Heart left ventricle (tissue), 16 donors: ENCODE results near the gene PLA2G4F. TPM values are rescaled to one million over a fixed set of nuclear protein-coding genes. Genes with fewer than 3 reads are reported as not detected.

ENCODE experiments used
- ATAC-seq, 4 donors: fragments of 200-7000 bp; cut with Tn5 transposase; one replicate each; pipeline ENCODE4 v1.9.1; 2020 to 2022; ENCODE audit warnings: moderate library complexity in 4 of 4, mild to moderate bottlenecking in 3 of 4, moderate number of reproducible peaks in 1 of 4
- DNase-seq, 5 donors: peaks; one replicate each; pipeline ENCODE4 v3.0.0-alpha.2; 2020
- H3K27ac ChIP-seq, 12 donors: fragments of 200-600 bp; sonication (generic) in 4 of 12; one replicate each; pipeline versions ENCODE4 v1.5.0 to v1.8.0; 2016 to 2022; ENCODE audit warnings: mild to moderate bottlenecking in 2 of 12
- H3K27me3 ChIP-seq, 9 donors: fragments of 200-600 bp; sonication (generic) in 2 of 9; one replicate each; pipeline versions ENCODE4 v1.5.1 to v1.8.0; 2016 to 2022; ENCODE audit warnings: mild to moderate bottlenecking in 3 of 9
- H3K36me3 ChIP-seq, 9 donors: fragments of 200-600 bp; sonication (generic) in 2 of 9; one replicate each; pipeline versions ENCODE4 v1.5.0 to v1.8.0; 2018 to 2022; ENCODE audit warnings: mild to moderate bottlenecking in 2 of 9
- H3K4me1 ChIP-seq, 12 donors: fragments of 200-600 bp; sonication (generic) in 4 of 12; one replicate each; pipeline versions ENCODE4 v1.5.0 to v1.8.0; 2016 to 2022; ENCODE audit warnings: mild to moderate bottlenecking in 3 of 12
- H3K4me3 ChIP-seq, 12 donors: fragments of 200-600 bp; sonication (generic) in 4 of 12; one replicate each; pipeline versions ENCODE4 v1.5.0 to v1.8.0; 2017 to 2022; ENCODE audit warnings: mild to moderate bottlenecking in 9 of 12, moderate library complexity in 4 of 12
- H3K9me3 ChIP-seq, 12 donors: fragments of 200-600 bp; sonication (generic) in 4 of 12; one replicate each; pipeline versions ENCODE4 v1.5.0 to v1.8.0; 2016 to 2022; ENCODE audit warnings: mild to moderate bottlenecking in 1 of 12
- POLR2A ChIP-seq, 2 donors: fragments of 450-650 bp; IDR thresholded peaks; one replicate each; pipeline ENCODE4 v1.6.1; 2017; ENCODE audit warnings: antibody characterized with exemption in 2 of 2, mild to moderate bottlenecking in 2 of 2, moderate library complexity in 2 of 2
- WGBS, 4 donors: extraction: QIAGEN DNeasy Blood & Tissue Kit in 2 of 4; methylation state at CpG; one replicate each; pipeline versions ENCODE4 v1.1.5 to v1.1.7; 2013 to 2018; 5-methylcytosine and 5-hydroxymethylcytosine counted together
- intact Hi-C, 10 donors: fragments of 100-400 bp; cut with DNase I; formaldehyde crosslinking; loops; one replicate each; pipeline versions ENCODE4 v1.11.1 to v1.14.2; 2022
- polyA plus RNA-seq, 2 donors: library from polyadenylated mRNA; stranded (reverse); fragments of 200-250 nt; gene quantifications; one replicate each; pipeline ENCODE4 v1.2.3, GENCODE V29; 2013
- total RNA-seq, 9 donors: library from RNA; depleted of rRNA in 2 of 9; stranded (reverse); fragments of >200 nt in 2 of 9; fragmentation: NEBNext Ultra II Directional in 3 of 9; extraction: Animal tissue kit (Norgen Biotek cat#: 25700) in 3 of 9; gene quantifications; one replicate each; pipeline versions ENCODE4 v1.1.0 to v1.2.4, GENCODE V29; 2016 to 2023
- TF ChIP-seq, protein P1 (sequence below), 12 donors: fragments of 200-600 bp; sonication (generic) in 4 of 12; IDR thresholded peaks; one replicate each; pipeline versions ENCODE4 v1.5.0 to v1.8.0; 2018 to 2022; ENCODE audit warnings: antibody characterized with exemption in 12 of 12, mild to moderate bottlenecking in 5 of 12
- donor health status: ischemic (EF 13 %, LVEDD 7.1; RV severe dilation, severe dysfunction).
- donor health status: healthy with polysubstance abuse.
- donor health status: DM: no; HTN: yes; CAD: no.
- donor health status: DM: no; HTN: no; CAD: no.
- donor health status: ischemic (EF 25% LVEDD 6.9; RV normal size, moderate dysfunction).
- donor health status: ischemic (EF 25% LVEDD 5.7; RV mildly dilated, moderate dysfunction).
- donor health status: healthy.
- donor health status: DM: yes; HTN: yes; CAD: no.
- donor health status: ischemic (EF 35%, LVEDD 5.7; RV mildly dilated, moderate dysfunction).
- donor health status: nonischemic (EF 11% LVEDD 7.7; RV severe dilation, severe dysfunction).
- donor health status: DM: yes; HTN: yes; CAD: no.
- donor health status: PGD.
- donor health status: ischemic (EF 29% LVEDD 5.4; RV normal size, mild dysfunction).
- donor health status: nonischemic (EF 23%, LVEDD 6.1; RV moderate dilation, normal function).

Gene PLA2G4F
- total and polyA plus RNA-seq, 11 donors = 0.09 to 9.0 (median 1.4) TPM

DNA sequence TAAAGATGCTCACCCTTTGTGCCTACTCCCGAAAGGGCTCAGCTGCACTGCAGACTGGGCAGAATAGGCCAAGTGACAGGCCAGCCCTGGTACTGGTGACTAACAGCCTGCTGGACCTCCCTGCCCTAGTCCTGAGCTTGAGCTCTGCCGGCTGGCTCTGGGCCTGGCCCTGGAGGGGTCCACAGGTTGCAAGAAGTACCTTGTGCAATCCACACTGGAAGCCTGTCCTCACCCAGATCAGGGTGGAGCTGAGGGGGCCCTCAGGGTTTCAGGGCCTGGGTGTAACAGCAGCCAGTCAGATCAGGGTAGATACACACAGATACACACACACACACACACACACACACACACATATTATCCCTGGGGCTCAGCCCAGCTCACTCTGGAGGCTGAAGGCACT lies 34.8 kb downstream of the PLA2G4F start:
- intact Hi-C loops = no loop called here
- DNase-seq (no peak), ATAC-seq (no peak)
- H3K27me3 ChIP-seq = no peaks in the 10 kb centered on the region
- WGBS, 4 donors = 42 to 78% (median 65%) methylated on average over 2 of the region's 2 CpGs
- H3K4me3 ChIP-seq = no peak overlapping the region
- TF ChIP-seq POLR2A (IDR thresholded peaks at IDR 0.05) = no peak
- TF ChIP-seq, protein P1, sequence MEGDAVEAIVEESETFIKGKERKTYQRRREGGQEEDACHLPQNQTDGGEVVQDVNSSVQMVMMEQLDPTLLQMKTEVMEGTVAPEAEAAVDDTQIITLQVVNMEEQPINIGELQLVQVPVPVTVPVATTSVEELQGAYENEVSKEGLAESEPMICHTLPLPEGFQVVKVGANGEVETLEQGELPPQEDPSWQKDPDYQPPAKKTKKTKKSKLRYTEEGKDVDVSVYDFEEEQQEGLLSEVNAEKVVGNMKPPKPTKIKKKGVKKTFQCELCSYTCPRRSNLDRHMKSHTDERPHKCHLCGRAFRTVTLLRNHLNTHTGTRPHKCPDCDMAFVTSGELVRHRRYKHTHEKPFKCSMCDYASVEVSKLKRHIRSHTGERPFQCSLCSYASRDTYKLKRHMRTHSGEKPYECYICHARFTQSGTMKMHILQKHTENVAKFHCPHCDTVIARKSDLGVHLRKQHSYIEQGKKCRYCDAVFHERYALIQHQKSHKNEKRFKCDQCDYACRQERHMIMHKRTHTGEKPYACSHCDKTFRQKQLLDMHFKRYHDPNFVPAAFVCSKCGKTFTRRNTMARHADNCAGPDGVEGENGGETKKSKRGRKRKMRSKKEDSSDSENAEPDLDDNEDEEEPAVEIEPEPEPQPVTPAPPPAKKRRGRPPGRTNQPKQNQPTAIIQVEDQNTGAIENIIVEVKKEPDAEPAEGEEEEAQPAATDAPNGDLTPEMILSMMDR (IDR thresholded peaks at IDR 0.05) = no peak
- no peak overlapping the region for H3K27ac ChIP-seq
- no peaks in the 10 kb centered on the region for H3K36me3 ChIP-seq
- peaks cover 0 to 5% (median 0%) of the 10 kb centered on the region in 12 donors for H3K4me1 ChIP-seq
- peaks cover 0 to 1% (median 0%) of the 10 kb centered on the region in 12 donors for H3K9me3 ChIP-seq

DNA sequence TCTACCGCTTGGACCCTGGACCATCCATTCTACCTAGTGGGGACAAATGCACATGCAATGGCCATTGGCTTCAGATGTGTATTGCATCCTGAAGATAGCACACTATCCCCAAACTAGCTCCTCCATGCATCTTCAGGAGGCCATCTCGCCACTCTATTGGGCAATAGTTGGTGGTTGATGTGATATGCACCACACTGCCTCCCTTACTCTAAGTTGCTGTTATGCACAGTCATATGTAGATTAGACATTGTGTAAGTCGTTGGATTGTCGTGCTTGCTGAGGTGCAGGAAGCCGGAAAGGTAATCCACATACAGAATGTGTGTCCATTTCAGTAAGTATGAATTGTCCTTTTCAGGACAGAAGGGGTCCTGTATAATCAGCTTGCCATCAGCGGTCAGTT lies 35.4 kb downstream of the PLA2G4F start:
- no peak overlapping the region for H3K27ac ChIP-seq
- ATAC-seq = no peak
- no peak overlapping the region for H3K4me3 ChIP-seq
- H3K4me1 ChIP-seq = peaks cover 0 to 5% (median 0%) of the 10 kb centered on the region in 12 donors
- no peaks in the 10 kb centered on the region for H3K27me3 ChIP-seq
- intact Hi-C loops = no loop called here
- TF ChIP-seq, protein P1 (IDR thresholded peaks at IDR 0.05) = no peak
- no peak for TF ChIP-seq POLR2A (IDR thresholded peaks at IDR 0.05)
- WGBS, 4 donors = 90 to 94% (median 93%) methylated on average over 6 of the region's 6 CpGs
- no peaks in the 10 kb centered on the region for H3K36me3 ChIP-seq
- H3K9me3 ChIP-seq = peaks cover 0 to 8% (median 0%) of the 10 kb centered on the region in 12 donors
- DNase-seq = no peak

DNA sequence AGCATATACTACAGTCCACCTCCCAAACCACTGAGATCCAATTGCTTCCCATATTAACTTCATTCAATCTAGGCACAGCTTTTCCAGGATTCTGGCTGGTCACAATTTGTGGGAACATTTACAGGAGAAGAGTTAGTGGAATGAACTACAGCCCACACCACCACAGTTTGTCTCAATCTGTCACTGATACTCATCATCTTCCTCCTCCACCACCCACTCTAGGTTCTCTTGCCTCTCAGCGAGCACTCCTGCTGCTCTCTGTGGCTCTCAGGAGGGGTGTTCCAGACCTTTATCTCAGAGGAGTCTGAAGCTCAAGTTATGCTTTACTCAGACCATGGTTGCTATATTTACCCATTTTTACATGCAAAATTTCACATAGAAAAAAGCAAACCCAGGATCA lies 36.2 kb downstream of the PLA2G4F start:
- 91 to 98% (median 97%) methylated on average over 1 of the region's 1 CpG for WGBS, 4 donors
- intact Hi-C loops = no loop called here
- no peak for DNase-seq
- no peak for ATAC-seq
- no peak overlapping the region for H3K4me3 ChIP-seq
- H3K9me3 ChIP-seq = peaks cover 0 to 8% (median 0%) of the 10 kb centered on the region in 12 donors
- no peak overlapping the region for H3K27ac ChIP-seq
- no peaks in the 10 kb centered on the region for H3K36me3 ChIP-seq
- peaks cover 0 to 5% (median 0%) of the 10 kb centered on the region in 12 donors for H3K4me1 ChIP-seq
- TF ChIP-seq, protein P1 (IDR thresholded peaks at IDR 0.05) = no peak
- TF ChIP-seq POLR2A (IDR thresholded peaks at IDR 0.05) = no peak
- no peaks in the 10 kb centered on the region for H3K27me3 ChIP-seq

DNA sequence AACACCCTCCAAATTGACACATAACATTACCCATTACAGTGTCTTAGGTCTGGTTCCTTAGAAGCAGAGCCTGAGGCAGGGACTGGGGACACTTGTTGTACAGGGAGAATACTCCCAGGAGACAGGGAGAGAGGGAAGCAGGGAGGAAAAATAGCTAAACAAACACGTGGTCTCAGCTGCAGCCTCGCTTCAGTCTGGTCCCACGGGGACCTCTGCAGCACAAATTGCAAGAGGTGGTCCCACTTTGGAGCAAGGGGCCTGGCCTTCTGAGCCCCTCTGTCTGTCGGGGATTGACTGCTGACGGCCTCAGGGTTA lies 37.0 kb downstream of the PLA2G4F start:
- intact Hi-C loops = no loop called here
- no peak for ATAC-seq

More for the DNA sequence above, 37.0 kb downstream of the PLA2G4F start:
- TF ChIP-seq POLR2A (IDR thresholded peaks at IDR 0.05) = no peak
- TF ChIP-seq, protein P1 (IDR thresholded peaks at IDR 0.05) = no peak
- Histone ChIP-seq H3K9me3 (peaks cover 0 to 8% (median 0%) of the 10 kb centered on the region in 12 donors), H3K4me1 (peaks cover 0 to 5% (median 0%) of the 10 kb centered on the region in 12 donors), H3K27me3 (no peaks in the 10 kb centered on the region), H3K4me3 (no peak overlapping the region), H3K36me3 (no peaks in the 10 kb centered on the region), H3K27ac (no peak overlapping the region)
- 59 to 84% (median 63%) methylated on average over 4 to 5 of the region's 5 CpGs for WGBS, 4 donors
- DNase-seq = no peak
